ENCODE measurements around the gene PSAPL1. TPM values are rescaled to one million over a fixed set of nuclear protein-coding genes. Genes with fewer than 3 reads are reported as not detected.
A peak's percentile ranks its signal among the peaks of the same experiment; 100 is the strongest.

The PSAPL1 gene, protein sequence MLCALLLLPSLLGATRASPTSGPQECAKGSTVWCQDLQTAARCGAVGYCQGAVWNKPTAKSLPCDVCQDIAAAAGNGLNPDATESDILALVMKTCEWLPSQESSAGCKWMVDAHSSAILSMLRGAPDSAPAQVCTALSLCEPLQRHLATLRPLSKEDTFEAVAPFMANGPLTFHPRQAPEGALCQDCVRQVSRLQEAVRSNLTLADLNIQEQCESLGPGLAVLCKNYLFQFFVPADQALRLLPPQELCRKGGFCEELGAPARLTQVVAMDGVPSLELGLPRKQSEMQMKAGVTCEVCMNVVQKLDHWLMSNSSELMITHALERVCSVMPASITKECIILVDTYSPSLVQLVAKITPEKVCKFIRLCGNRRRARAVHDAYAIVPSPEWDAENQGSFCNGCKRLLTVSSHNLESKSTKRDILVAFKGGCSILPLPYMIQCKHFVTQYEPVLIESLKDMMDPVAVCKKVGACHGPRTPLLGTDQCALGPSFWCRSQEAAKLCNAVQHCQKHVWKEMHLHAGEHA
- total RNA-seq = not detected

DNA sequence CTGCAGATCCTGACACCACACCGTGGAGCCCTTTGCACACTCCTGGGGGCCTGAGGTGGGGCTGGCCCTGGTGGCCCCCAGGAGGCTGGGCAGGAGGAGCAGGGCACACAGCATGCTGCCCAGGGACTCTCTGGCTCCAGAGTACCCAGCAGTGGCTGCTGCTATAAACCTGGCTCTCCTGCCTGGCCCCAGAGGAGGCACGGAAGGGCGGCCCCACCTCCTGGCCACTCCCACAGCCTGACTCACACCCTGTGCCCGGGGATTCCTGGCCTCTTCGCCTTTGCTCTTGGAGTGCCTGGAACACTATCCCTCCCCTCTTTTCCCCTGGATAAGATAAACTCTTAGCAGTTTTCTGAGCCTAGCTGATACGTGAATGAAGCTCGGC is at the start of gene PSAPL1:
PSAPL1 (minus strand) TSS at position 165 of the 385 bp plus-strand sequence; CDS start at position 114, 51 bp downstream.
- Mint-ChIP-seq H3K4me1 (no peaks in the 10 kb centered on the region), H3K27me3 (no peaks in the 10 kb centered on the region), H3K36me3 (no peaks in the 10 kb centered on the region), H3K4me3 (no peak within 1 kb of the TSS), H3K9me3 (ENCODE audit: low read depth) (no peaks in the 10 kb centered on the region), H3K27ac (no peak within 1 kb of the TSS)
- ATAC-seq (peak; percentile 36), DNase-seq (no peak)
- CTCF ChIA-PET = no interaction called here

DNA sequence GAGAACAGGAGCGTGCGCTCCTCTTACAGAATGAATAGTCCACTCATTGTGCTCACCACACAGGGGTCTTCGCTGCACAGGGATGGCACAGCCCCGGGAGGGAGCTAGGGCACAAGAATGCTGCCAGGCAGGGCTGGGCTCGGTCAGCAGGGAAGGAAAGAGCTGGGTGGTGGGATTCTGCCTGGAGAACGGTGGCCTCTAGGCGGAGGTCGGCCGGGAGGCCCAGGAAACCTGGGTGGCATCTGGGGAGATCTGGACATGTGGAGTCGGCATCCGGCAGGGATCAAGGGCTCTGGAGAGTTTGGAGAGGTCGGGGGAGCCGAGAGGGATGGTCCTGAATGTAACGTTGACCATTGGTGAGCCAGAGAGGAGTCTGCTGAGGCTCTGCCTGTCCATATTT is 46.5 kb upstream of the PSAPL1 start:
- ATAC-seq (no peak), DNase-seq (no peak)
- H3K36me3 Mint-ChIP-seq = no peaks in the 10 kb centered on the region
- no peaks in the 10 kb centered on the region for H3K27me3 Mint-ChIP-seq
- no peak overlapping the region for H3K4me3 Mint-ChIP-seq
- no peaks in the 10 kb centered on the region for H3K9me3 Mint-ChIP-seq (ENCODE audit: low read depth)
- no peaks in the 10 kb centered on the region for H3K4me1 Mint-ChIP-seq
- CTCF ChIA-PET = no interaction called here
- H3K27ac Mint-ChIP-seq = no peak overlapping the region

DNA sequence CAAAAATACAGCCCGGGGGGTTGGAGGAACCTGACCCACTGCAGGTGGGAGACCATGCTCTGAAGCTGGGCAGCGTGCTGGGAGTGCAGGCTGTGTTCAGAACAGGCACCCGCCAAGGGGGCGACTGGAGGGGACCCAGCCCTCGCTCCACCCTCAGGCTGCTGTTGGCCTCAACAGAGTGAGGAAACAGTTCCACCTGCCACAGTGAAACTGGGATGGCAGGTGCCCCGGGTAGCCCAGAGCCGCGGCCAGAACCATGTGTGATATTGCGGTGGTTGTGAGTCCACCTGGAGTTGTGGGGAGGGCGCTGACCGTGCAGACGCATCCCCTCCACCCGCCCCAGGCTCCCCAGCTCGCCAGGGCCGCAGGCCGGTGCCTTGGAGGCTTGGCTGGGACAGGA is 45.7 kb upstream of the PSAPL1 start:
- Mint-ChIP-seq H3K27ac (no peak overlapping the region), H3K27me3 (no peaks in the 10 kb centered on the region), H3K4me3 (no peak overlapping the region), H3K4me1 (no peaks in the 10 kb centered on the region), H3K36me3 (no peaks in the 10 kb centered on the region), H3K9me3 (ENCODE audit: low read depth) (no peaks in the 10 kb centered on the region)
- DNase-seq = no peak
- CTCF ChIA-PET = no interaction called here
- ATAC-seq = no peak

DNA sequence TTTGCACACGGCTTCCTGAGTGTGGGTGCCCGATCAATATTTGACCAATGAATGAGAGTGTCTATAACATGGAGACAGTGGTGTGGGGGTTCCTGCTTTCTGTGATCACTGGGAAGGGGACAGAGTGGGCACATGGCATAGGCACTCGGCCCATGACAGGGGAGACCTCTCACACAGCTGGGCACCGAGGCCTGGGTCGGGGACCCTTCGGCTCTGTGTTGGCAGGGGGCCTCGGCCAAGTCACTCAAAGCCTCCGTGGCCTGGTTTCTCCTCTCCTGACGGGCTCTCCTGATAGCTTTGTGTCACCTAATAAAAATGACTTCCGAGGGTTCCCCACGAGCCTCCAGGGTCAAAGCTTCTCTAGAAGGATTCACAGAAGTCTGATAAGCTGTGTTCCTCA is 43.9 kb upstream of the PSAPL1 start:
- H3K9me3 Mint-ChIP-seq (ENCODE audit: low read depth) = no peaks in the 10 kb centered on the region
- no peaks in the 10 kb centered on the region for H3K4me1 Mint-ChIP-seq
- CTCF ChIA-PET = no interaction called here
- H3K27me3 Mint-ChIP-seq = no peaks in the 10 kb centered on the region
- H3K4me3 Mint-ChIP-seq = no peak overlapping the region
- no peak for DNase-seq
- no peak for ATAC-seq
- H3K27ac Mint-ChIP-seq = no peak overlapping the region
- H3K36me3 Mint-ChIP-seq = no peaks in the 10 kb centered on the region

DNA sequence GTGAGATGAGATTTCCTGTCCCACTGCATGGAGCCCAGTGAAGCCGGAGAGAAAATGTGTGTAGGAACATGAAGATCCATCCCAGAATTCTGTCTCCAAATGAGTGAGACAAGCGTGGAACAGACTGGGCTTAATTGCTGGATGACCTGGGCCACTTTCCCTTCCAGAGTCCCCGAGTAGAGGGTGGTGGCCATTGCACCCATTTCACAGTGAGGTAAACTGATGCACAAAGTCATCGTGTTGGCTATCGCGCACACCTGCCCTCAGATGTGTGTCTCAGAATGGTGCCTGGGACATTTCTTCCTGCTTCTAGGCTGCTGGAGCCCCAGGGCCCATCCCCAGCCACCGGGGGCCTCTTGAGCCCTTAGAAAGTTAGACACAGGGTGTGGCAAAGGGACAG is 43.0 kb upstream of the PSAPL1 start:
- H3K9me3 Mint-ChIP-seq (ENCODE audit: low read depth) = no peaks in the 10 kb centered on the region
- H3K36me3 Mint-ChIP-seq = no peaks in the 10 kb centered on the region
- DNase-seq (no peak), ATAC-seq (no peak)
- H3K27me3 Mint-ChIP-seq = no peaks in the 10 kb centered on the region
- H3K27ac Mint-ChIP-seq = no peak overlapping the region
- no peaks in the 10 kb centered on the region for H3K4me1 Mint-ChIP-seq
- H3K4me3 Mint-ChIP-seq = no peak overlapping the region
- CTCF ChIA-PET = no interaction called here

DNA sequence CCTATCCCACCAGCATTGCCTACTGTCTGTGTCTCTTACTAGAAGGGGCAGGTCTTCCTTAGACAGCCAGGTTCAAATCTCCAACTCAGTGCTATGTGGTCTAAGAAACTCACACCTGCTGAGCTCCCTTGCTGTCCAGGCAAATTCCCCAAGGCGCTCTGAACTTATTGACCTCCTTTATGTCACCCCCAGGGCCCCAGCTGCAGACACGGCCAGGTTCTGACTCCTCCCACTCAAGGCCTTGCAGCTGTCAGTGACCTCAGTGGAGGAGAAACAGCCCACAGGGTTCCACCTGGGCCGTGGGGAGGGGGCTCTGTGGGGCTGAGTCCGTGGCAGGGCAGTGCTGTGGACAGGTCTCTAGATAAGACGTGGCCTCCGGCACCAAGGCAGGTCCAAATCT is 42.1 kb upstream of the PSAPL1 start:
- Mint-ChIP-seq H3K36me3 (no peaks in the 10 kb centered on the region), H3K4me3 (no peak overlapping the region), H3K27me3 (no peaks in the 10 kb centered on the region), H3K27ac (no peak overlapping the region), H3K4me1 (no peaks in the 10 kb centered on the region), H3K9me3 (ENCODE audit: low read depth) (no peaks in the 10 kb centered on the region)
- ATAC-seq (no peak), DNase-seq (no peak)
- CTCF ChIA-PET = no interaction called here

DNA sequence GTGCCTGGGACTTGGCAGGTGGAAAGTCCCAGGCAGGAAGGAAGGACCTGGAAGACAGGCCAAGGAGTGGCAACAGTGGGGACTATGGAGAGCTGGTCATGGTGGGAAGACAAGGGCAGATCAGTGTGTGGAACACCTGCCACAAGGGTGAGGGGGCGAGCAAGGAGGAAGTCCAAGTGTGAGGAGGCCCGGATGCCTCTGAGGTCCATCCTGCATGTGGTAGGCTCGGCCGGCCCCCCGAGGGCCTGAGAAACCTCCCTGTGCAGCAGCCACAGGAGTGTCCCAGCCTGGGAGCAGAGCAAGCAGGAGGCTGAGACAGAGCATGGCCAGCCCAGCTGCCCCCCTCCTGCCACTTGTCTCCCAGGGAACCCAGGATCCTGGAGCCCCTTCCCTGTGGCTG is 40.5 kb upstream of the PSAPL1 start:
- H3K9me3 Mint-ChIP-seq (ENCODE audit: low read depth) = no peaks in the 10 kb centered on the region

DNA sequence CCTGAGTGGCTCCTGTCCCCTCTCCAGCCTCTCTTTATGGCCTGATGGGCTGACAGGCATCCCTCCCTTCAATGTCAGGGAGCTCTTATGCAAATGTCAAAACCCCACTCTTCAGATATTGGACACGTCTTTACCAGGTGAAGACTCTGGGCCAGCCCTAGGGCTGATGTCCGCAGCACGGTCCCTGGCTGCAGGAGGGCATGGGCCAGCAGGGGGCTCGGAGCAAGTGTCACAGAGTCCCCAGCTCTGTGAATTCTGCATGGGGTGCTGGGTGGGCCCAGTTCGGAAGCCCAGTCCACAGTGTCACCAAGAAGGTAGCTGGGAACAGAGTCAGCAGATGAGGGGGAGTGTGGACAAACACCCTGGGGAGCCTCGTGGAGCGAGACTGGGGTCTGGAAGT is 39.6 kb upstream of the PSAPL1 start:
- Mint-ChIP-seq H3K27ac (no peak overlapping the region), H3K9me3 (ENCODE audit: low read depth) (no peaks in the 10 kb centered on the region), H3K27me3 (no peaks in the 10 kb centered on the region), H3K36me3 (no peaks in the 10 kb centered on the region), H3K4me1 (no peaks in the 10 kb centered on the region), H3K4me3 (no peak overlapping the region)
- CTCF ChIA-PET = no interaction called here
- DNase-seq (no peak), ATAC-seq (no peak)

More for the DNA sequence above, 40.5 kb upstream of the PSAPL1 start:
- ATAC-seq = no peak
- no peak overlapping the region for H3K4me3 Mint-ChIP-seq
- H3K27ac Mint-ChIP-seq = no peak overlapping the region
- no peaks in the 10 kb centered on the region for H3K36me3 Mint-ChIP-seq
- CTCF ChIA-PET = no interaction called here
- DNase-seq = no peak
- no peaks in the 10 kb centered on the region for H3K27me3 Mint-ChIP-seq
- H3K4me1 Mint-ChIP-seq = no peaks in the 10 kb centered on the region

DNA sequence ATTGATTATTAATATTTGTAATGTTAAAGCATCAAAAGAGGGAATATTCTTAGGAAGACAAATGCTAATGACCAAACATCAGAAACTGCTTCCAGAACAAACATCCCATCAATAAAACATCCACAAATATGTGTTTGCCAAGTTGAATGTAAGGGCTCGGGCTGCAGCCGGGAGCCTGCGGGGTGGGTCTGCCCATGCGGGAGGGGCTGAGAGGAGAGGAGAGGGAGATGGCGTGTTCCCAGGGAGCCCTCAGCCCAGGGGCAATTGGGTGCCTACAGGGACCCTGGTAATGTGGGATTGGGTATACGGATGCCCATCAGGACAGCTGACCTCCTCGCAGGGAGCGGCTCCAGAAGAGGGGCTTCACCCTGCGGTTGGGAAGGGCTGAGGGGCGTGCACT is 38.4 kb upstream of the PSAPL1 start:
- Mint-ChIP-seq H3K36me3 (no peaks in the 10 kb centered on the region), H3K9me3 (ENCODE audit: low read depth) (no peaks in the 10 kb centered on the region), H3K4me3 (no peak overlapping the region), H3K4me1 (no peaks in the 10 kb centered on the region), H3K27ac (no peak overlapping the region), H3K27me3 (no peaks in the 10 kb centered on the region)
- DNase-seq (no peak), ATAC-seq (no peak)
- CTCF ChIA-PET = no interaction called here

DNA sequence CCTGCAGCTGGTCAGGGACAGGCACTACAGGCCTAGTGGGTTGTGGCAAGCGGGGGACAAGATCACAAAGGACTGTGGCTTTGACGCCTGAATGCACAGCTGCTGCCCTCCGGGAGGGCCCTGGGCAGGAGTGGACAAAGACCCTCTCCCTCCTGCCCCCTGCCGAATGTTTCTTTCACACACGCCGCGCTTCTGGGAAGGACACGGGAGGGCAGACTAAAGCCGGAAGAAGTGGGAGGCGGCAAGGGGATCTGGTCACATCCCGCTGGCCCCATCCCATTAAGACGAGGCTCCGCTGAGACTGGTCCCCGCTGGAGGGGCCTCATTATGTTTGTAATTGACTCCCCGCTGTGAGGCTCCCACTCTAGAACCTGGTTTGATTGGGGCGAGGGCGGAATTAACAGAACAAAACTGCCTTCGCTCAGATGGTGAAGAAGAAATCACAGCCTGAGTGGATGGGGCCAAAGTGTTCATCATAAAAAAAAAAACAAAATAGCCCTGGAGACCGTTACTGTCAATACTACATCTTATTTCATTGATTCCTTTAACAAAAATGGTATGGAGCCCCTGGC is 37.8 kb upstream of the PSAPL1 start:
- Mint-ChIP-seq H3K36me3 (no peaks in the 10 kb centered on the region), H3K4me1 (no peaks in the 10 kb centered on the region), H3K27me3 (no peaks in the 10 kb centered on the region), H3K9me3 (ENCODE audit: low read depth) (no peaks in the 10 kb centered on the region), H3K27ac (no peak overlapping the region), H3K4me3 (no peak overlapping the region)
- ATAC-seq = no peak
- CTCF ChIA-PET = no interaction called here
- DNase-seq = no peak

DNA sequence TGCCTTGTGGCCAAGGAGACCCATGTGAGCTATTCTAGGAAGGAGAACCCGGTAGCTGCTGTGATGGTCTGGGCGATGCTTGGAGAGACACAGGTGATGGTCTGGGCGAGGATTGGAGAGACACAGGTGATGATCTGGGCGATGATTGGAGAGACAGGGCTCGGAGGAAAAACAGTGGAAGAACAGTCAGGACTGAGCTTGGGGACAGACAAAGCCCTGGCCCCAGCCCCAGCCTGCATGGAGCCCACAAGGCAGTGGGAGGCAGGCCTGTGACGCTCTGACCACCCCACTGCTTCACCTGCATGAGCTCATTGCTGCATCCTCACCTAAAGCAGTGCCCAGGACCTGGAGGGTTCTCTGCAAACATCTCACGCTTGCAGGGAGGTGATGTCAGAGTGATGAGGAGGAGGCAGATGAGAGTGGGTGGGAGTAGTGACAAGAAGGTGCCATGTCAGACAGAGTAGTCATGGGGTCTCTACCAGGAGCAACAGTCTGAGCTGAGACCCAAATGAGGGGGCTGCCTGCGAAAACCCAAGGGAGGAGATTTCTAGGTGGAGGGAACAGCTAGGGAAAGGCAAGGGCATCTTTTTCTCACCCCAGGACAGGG is 35.9 kb upstream of the PSAPL1 start:
- CTCF ChIA-PET = no interaction called here
- no peaks in the 10 kb centered on the region for H3K27me3 Mint-ChIP-seq
- ATAC-seq = no peak
- no peaks in the 10 kb centered on the region for H3K9me3 Mint-ChIP-seq (ENCODE audit: low read depth)
- no peak overlapping the region for H3K27ac Mint-ChIP-seq
- H3K4me1 Mint-ChIP-seq = no peaks in the 10 kb centered on the region
- no peaks in the 10 kb centered on the region for H3K36me3 Mint-ChIP-seq
- H3K4me3 Mint-ChIP-seq = no peak overlapping the region
- DNase-seq = no peak

DNA sequence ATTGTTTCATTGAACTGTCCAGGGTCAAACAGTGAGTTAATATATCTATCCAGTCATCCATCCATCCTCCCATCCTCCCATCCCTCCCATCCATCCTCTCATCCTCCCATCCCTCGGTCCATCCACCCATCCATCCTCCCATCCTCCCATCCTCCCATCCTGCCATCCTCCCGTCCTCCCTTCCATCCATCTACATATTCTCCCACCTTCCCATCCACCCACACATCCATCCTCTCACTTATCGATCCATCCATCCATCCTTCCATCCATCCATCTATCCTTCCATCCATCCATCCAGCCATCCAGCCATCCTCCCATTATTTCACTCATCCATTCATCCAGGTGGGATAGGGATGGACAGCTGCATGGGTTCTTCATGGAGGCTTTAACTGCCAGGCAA is 35.4 kb upstream of the PSAPL1 start:
- Mint-ChIP-seq H3K27me3 (no peaks in the 10 kb centered on the region), H3K4me1 (no peaks in the 10 kb centered on the region), H3K4me3 (no peak overlapping the region), H3K36me3 (no peaks in the 10 kb centered on the region), H3K9me3 (ENCODE audit: low read depth) (no peaks in the 10 kb centered on the region), H3K27ac (no peak overlapping the region)
- ATAC-seq (no peak), DNase-seq (no peak)
- CTCF ChIA-PET = no interaction called here

DNA sequence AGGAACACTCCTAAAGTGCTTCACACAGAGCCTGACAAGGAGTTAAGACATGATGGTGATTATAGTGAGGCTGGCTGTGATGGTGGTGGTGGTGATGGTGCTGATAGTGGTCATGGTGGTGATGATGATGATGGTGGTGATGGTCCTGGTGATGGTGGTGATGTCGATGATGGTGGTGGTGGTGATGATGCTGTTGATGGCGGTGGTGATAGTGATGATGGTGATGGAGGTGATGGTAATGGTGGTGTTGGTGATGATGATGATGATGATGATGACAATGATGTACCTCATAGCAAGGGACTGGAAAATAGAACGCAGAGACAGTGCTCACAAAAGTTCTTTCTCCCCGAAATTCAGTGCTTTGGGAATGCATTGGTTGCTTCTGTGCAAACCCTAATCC is 34.3 kb upstream of the PSAPL1 start:
- H3K9me3 Mint-ChIP-seq (ENCODE audit: low read depth) = no peaks in the 10 kb centered on the region
- H3K36me3 Mint-ChIP-seq = no peaks in the 10 kb centered on the region
- ATAC-seq = no peak
- no peaks in the 10 kb centered on the region for H3K4me1 Mint-ChIP-seq
- H3K27ac Mint-ChIP-seq = no peak overlapping the region
- CTCF ChIA-PET = no interaction called here
- no peaks in the 10 kb centered on the region for H3K27me3 Mint-ChIP-seq
- no peak overlapping the region for H3K4me3 Mint-ChIP-seq
- DNase-seq = no peak

DNA sequence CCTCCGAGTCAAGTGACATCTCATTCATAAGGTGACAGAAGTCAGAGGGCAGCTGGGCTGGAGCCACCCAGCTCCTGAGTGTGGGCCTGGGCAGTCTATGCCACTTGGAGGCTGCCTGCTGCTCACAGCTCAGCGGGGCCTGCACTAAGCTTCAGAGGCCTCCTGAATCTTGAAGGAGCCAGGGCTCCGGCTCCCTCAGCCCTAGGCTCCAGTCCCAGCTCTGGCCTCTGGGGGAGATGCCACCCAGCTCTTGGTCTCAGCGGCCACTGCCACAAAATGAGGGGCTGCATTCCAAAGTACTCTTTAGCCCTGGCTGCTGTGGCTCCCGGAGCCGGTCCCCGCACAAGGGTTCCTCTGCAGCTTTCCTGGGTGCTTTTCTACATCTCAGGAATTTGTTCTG is 32.7 kb upstream of the PSAPL1 start:
- Mint-ChIP-seq H3K27me3 (no peaks in the 10 kb centered on the region), H3K36me3 (no peaks in the 10 kb centered on the region), H3K4me3 (no peak overlapping the region), H3K27ac (no peak overlapping the region), H3K9me3 (ENCODE audit: low read depth) (no peaks in the 10 kb centered on the region), H3K4me1 (no peaks in the 10 kb centered on the region)
- CTCF ChIA-PET = no interaction called here
- ATAC-seq (no peak), DNase-seq (no peak)

Data from activated CD8-positive, alpha-beta memory T cell treated with anti-CD3 and anti-CD28 coated beads, Interleukin-2, amount 10 ng/mL, durations not matched to agents 7 days and 5 days (primary cell).